IMR-90 (cell line): ENCODE data around the gene TMEM14C.

Experiments used
- CEBPB ChIP-seq: IDR thresholded peaks from 2 replicates; pipeline ENCODE4 v1.6.1; 2012; ENCODE audit warnings: low read depth, low read length, improper control_type of control experiment
- CTCF ChIP-seq: conservative IDR thresholded peaks from 2 replicates; pipeline ENCODE4 v1.5.1; 2012; ENCODE audit warnings: mild to moderate bottlenecking, low read depth, low read length, improper control_type of control experiment
- ELK1 ChIP-seq: fragments of 150-350 bp; IDR thresholded peaks from 2 replicates; pipeline ENCODE4 v1.6.1; 2016; ENCODE audit warnings: low read depth, mild to moderate bottlenecking, low read length, moderate library complexity, borderline replicate concordance
- MAFK ChIP-seq: IDR thresholded peaks from 2 replicates; pipeline ENCODE4 v1.6.1; 2012; ENCODE audit warnings: low read depth, low read length, improper control_type of control experiment
- POLR2A ChIP-seq: IDR thresholded peaks from 2 replicates; pipeline ENCODE4 v1.6.1; 2012; ENCODE audit warnings: mild to moderate bottlenecking, low read depth, low read length
- RCOR1 ChIP-seq: IDR thresholded peaks from 2 replicates; pipeline ENCODE4 v1.6.1; 2012; ENCODE audit warnings: mild to moderate bottlenecking, low read length, improper control_type of control experiment; ENCODE audit not compliant: insufficient replicate concordance

GRCh38 chr6:10759884-10760329 is 37.0 kb downstream of the TMEM14C start:
- no peak for TF ChIP-seq POLR2A
- no peak for TF ChIP-seq ELK1
- peak; percentile 37 for TF ChIP-seq CEBPB
- TF ChIP-seq RCOR1 = no peak
- TF ChIP-seq CTCF = no peak
- TF ChIP-seq MAFK = peak; percentile 55; the same call in 1 of the 2 replicates
